ENCODE results near the gene SAGE1.
"Not testable (repeated sequence)": the region's sequence is repeated elsewhere in the genome, so short reads cannot be mapped to it uniquely, and the experiment has no call there.

The SAGE1 gene, protein sequence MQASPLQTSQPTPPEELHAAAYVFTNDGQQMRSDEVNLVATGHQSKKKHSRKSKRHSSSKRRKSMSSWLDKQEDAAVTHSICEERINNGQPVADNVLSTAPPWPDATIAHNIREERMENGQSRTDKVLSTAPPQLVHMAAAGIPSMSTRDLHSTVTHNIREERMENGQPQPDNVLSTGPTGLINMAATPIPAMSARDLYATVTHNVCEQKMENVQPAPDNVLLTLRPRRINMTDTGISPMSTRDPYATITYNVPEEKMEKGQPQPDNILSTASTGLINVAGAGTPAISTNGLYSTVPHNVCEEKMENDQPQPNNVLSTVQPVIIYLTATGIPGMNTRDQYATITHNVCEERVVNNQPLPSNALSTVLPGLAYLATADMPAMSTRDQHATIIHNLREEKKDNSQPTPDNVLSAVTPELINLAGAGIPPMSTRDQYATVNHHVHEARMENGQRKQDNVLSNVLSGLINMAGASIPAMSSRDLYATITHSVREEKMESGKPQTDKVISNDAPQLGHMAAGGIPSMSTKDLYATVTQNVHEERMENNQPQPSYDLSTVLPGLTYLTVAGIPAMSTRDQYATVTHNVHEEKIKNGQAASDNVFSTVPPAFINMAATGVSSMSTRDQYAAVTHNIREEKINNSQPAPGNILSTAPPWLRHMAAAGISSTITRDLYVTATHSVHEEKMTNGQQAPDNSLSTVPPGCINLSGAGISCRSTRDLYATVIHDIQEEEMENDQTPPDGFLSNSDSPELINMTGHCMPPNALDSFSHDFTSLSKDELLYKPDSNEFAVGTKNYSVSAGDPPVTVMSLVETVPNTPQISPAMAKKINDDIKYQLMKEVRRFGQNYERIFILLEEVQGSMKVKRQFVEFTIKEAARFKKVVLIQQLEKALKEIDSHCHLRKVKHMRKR

DNA sequence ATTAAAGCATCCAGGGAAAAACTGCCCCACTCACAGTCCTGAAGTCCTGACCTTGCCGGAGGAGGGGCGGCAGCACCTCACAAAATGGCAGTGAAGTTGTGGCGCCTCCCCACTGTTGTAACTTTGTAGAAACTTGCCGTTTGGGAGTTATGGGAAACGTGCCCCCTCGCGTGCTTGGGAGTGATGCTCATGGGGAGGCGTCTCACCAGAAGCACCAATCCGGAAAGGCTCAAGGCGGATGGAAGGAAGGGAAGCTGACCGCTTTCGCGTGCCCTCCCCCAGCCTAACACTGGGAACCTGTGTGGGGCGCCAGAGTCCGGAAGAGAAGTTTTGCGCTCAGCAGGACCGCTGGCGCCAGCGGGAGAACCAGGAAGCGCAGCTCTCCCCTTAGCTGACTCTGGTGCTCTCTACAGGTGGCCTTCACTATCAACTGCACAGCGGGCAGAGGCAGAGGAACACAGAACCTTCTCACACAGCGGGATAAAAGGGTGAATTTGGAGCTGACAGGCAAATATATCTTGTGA is at the start of gene SAGE1, which contains the start of gene CT45A10:
SAGE1 (plus strand) TSS at position 423 of the 524 bp plus-strand sequence. CDS start 2,527 bp downstream, outside the sequence.
CT45A10 (minus strand) TSS at position 151 of the 524 bp plus-strand sequence. CDS start 8,100 bp downstream, outside the sequence.
- no peak for DNase-seq (ENCODE audit: low read depth)
- TF ChIP-seq, protein P1, sequence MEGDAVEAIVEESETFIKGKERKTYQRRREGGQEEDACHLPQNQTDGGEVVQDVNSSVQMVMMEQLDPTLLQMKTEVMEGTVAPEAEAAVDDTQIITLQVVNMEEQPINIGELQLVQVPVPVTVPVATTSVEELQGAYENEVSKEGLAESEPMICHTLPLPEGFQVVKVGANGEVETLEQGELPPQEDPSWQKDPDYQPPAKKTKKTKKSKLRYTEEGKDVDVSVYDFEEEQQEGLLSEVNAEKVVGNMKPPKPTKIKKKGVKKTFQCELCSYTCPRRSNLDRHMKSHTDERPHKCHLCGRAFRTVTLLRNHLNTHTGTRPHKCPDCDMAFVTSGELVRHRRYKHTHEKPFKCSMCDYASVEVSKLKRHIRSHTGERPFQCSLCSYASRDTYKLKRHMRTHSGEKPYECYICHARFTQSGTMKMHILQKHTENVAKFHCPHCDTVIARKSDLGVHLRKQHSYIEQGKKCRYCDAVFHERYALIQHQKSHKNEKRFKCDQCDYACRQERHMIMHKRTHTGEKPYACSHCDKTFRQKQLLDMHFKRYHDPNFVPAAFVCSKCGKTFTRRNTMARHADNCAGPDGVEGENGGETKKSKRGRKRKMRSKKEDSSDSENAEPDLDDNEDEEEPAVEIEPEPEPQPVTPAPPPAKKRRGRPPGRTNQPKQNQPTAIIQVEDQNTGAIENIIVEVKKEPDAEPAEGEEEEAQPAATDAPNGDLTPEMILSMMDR (IDR thresholded peaks at IDR 0.05; ENCODE audit: low read depth, low read length, missing control alignments) = no peak
- H3K4me3 ChIP-seq (ENCODE audit: low read depth, low read length) = no peak within 1 kb of the TSS

DNA sequence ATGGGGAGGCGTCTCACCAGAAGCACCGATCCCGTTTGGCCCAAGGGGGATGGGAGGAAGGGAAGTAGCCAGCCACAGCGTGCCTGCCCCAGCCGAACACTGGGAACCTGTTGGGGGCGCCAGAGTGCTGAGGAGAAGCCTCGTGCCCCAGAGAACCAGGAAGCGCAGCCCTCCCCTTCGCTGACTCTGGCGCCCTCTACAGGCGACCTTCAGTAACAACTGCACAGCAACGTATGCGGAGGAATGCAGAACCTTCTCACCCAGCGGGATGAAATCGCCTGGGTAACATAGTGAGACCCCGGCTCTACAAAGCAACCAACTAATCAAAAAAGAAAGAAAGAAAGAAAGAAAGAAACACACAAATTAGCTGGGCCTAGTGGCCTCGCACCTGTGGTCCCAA is 39.1 kb upstream of the SAGE1 start, which contains the start of gene CT45A8:
CT45A8 (minus strand) TSS at position 101 of the 400 bp plus-strand sequence. CDS start 3,755 bp downstream, outside the sequence.
- not testable (repeated sequence) for DNase-seq (ENCODE audit: low read depth); H3K4me3 ChIP-seq (ENCODE audit: low read depth, low read length)

DNA sequence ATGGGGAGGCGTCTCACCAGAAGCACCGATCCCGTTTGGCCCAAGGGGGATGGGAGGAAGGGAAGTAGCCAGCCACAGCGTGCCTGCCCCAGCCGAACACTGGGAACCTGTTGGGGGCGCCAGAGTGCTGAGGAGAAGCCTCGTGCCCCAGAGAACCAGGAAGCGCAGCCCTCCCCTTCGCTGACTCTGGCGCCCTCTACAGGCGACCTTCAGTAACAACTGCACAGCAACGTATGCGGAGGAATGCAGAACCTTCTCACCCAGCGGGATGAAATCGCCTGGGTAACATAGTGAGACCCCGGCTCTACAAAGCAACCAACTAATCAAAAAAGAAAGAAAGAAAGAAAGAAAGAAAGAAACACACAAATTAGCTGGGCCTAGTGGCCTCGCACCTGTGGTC is 21.8 kb upstream of the SAGE1 start, which contains the start of gene CT45A9:
CT45A9 (minus strand) TSS at position 101 of the 400 bp plus-strand sequence. CDS start 3,751 bp downstream, outside the sequence.
- not testable (repeated sequence) for DNase-seq (ENCODE audit: low read depth); H3K4me3 ChIP-seq (ENCODE audit: low read depth, low read length)

DNA sequence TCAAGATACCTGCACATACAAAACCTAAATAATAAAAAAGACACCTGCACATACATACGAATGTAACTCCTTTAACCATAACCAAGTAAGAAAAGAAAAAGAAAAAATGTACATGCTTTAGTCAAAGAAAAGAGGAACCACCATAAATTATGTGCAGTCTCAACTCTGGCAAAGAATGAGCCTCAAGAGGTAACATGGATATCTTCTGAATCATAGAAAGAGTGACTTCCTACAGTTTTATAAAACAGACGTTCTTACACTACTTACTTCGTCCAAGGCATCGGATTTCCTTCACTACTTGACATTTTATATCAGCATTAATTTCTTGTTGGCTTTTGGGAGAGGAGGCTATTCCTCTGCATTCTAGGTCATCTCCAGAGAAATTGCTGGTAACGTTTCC is 10.8 kb upstream of the SAGE1 start:
- H3K4me3 ChIP-seq (ENCODE audit: low read depth, low read length); DNase-seq (ENCODE audit: low read depth): not testable (repeated sequence)

DNA sequence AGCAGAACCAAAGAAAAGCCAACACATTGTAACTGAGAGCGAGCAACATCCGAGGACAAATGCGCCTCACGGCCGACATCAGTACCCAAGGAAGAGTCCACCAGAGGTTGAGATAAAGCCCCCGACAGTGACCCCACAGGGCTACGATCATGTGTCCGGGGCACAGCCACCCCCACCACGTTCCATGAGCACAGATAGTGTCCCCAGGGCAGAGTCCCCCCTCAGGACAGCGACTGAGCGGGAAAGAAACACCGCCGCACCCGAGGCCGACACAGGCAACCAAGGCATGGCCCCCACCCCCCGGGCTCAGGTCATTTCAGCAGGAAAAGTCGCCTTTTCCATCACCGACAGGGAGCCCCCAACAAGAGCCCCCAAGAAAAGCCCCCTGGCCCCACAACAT is 5.3 kb upstream of the SAGE1 start:
- not testable (repeated sequence) for H3K4me3 ChIP-seq (ENCODE audit: low read depth, low read length); DNase-seq (ENCODE audit: low read depth)

DNA sequence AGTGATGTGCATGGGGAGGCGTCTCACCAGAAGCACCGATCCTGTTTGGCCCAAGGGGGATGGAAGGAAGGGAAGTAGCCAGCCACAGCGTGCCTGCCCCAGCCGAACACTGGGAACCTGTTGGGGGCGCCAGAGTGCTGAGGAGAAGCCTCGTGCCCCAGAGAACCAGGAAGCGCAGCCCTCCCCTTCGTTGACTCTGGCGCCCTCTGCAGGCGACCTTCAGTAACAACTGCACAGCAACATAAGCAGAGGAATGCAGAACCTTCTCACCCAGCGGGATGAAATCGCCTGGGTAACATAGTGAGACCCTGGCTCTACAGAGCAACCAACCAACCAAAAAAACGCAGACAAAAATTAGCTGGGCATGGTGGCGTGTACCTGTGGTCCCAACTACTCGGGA is 4.5 kb upstream of the SAGE1 start:
- DNase-seq (ENCODE audit: low read depth) = not testable (repeated sequence)

DNA sequence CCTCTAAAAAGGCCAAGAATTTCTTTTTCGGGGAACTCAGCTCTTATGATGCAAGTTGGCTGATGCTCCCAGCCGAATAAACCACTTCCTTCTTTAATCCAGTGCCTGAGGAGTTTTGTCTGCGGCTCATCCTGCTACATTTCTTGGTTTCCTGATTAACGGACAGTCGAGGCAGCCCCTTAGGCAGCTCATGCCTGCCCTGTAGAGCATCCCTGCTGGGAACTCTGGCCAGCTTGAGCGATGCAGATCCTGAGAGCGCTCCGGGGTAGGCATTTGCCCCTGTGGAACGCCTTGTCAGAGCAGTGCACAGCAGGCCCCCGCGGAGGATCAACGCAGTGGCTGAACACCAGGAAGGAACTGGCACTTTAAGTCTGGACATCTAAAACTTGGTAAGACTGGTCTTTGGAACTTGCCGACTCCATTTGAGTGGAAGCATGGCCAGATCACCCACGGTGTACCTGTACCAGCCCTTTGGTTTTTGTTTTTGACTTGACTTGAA is 3.4 kb upstream of the SAGE1 start:
- no peak overlapping the region for H3K4me3 ChIP-seq (ENCODE audit: low read depth, low read length)
- no peak for DNase-seq (ENCODE audit: low read depth)
- TF ChIP-seq, protein P1 (IDR thresholded peaks at IDR 0.05; ENCODE audit: low read depth, low read length, missing control alignments) = no peak

More for the DNA sequence above, 4.5 kb upstream of the SAGE1 start:
- H3K4me3 ChIP-seq (ENCODE audit: low read depth, low read length) = not testable (repeated sequence)
- TF ChIP-seq, protein P1 (IDR thresholded peaks at IDR 0.05; ENCODE audit: low read depth, low read length, missing control alignments) = peak; percentile 39

DNA sequence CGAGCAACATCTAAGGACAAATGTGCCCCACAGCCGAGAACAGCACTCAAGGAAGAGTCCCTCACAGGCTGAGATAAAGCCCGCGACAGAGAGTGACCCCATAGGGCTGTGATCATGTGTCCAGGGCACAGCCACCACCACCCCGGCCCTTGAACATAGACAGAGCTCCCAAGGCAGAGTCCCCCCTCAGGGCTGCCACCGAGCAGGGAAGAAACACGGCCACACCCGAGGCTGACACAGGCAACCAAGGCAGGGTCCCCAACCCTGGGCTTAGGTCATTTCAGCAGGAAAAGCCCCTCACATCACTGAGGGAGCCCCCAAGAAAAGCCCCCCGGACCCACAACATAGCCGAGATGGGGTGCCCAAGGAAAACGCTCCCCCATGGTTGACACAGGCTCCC is 735 bp upstream of the SAGE1 start:
- TF ChIP-seq, protein P1 (IDR thresholded peaks at IDR 0.05; ENCODE audit: low read depth, low read length, missing control alignments) = no peak
- no peak for DNase-seq (ENCODE audit: low read depth)
- no peak overlapping the region for H3K4me3 ChIP-seq (ENCODE audit: low read depth, low read length)
